ENCODE results near the gene SHH.

- TF ChIP-seq CTCF (IDR thresholded peaks at IDR 0.05), result no peak
- no peak for TF ChIP-seq EP300 (IDR thresholded peaks at IDR 0.05)
Observed at GRCh38 chr7:155793720-155794119, 18.5 kb downstream of the SHH start.
